Measurements from ENCODE around the gene NMT1. TPM values are rescaled to one million over a fixed set of nuclear protein-coding genes. Genes with fewer than 3 reads are reported as not detected.
A peak's percentile ranks its signal among the peaks of the same experiment; 100 is the strongest.

The NMT1 gene
- total and polyA plus RNA-seq, 2 of the 13 experiments (the other 11 are each of a cell fraction or from before 2014, with no cell fraction given), result 75.7 to 142 TPM

- TF ChIP-seq RBFOX2 (IDR thresholded peaks at IDR 0.05; ENCODE audit: low read depth, low read length), result peak; percentile 91
- no peak for TF ChIP-seq PTBP1 (IDR thresholded peaks at IDR 0.05; ENCODE audit: low read depth, low read length, poor library complexity, severe bottlenecking)
- TF ChIP-seq NCOA2 (CRISPR knock-in tag; IDR thresholded peaks at IDR 0.05), result peak; percentile 61
- TF ChIP-seq RBM22 (optimal IDR thresholded peaks at IDR 0.05; ENCODE audit: low read length), result no peak
- peak; percentile 98 for TF ChIP-seq ZFP36L1 (CRISPR knock-in tag; IDR thresholded peaks at IDR 0.05)
- peak; percentile 95 for TF ChIP-seq IRF2 (CRISPR knock-in tag; IDR thresholded peaks at IDR 0.05)
- TF ChIP-seq ZMYM4 (CRISPR knock-in tag; IDR thresholded peaks at IDR 0.05), result peak; percentile 94
- peak; percentile 65; the same call in 1 of the 2 replicates for TF ChIP-seq ZNF337 (CRISPR knock-in tag; IDR thresholded peaks at IDR 0.05; ENCODE audit: borderline replicate concordance, low read depth)
- TF ChIP-seq MIXL1 (CRISPR knock-in tag; IDR thresholded peaks at IDR 0.05), result peak; percentile 95
- TF ChIP-seq MXD3 (CRISPR knock-in tag; IDR thresholded peaks at IDR 0.05), result peak; percentile 92; the same call in 1 of the 2 replicates
- 0 out of 2 replicates have a peak, but pooled peaks have one; percentile 29 for TF ChIP-seq MED13 (CRISPR knock-in tag; IDR thresholded peaks at IDR 0.05)
- TF ChIP-seq NCOA1 (CRISPR knock-in tag; IDR thresholded peaks at IDR 0.05), result peak; percentile 67; the same call in 1 of the 2 replicates
- TF ChIP-seq KLF6 (CRISPR knock-in tag; IDR thresholded peaks at IDR 0.05), result peak; percentile 90
- TF ChIP-seq ZNF33A (CRISPR knock-in tag; IDR thresholded peaks at IDR 0.05; ENCODE audit: borderline replicate concordance), result peak; percentile 85; the same call in 1 of the 2 replicates
- no peak for TF ChIP-seq ZFP41 (CRISPR knock-in tag; IDR thresholded peaks at IDR 0.05; ENCODE audit: borderline replicate concordance)
- peak; percentile 85 for TF ChIP-seq ARNT2 (CRISPR knock-in tag; IDR thresholded peaks at IDR 0.05; ENCODE audit: low read depth)
- peak; percentile 76 for TF ChIP-seq SKI (IDR thresholded peaks at IDR 0.05; ENCODE audit: partially characterized antibody)
- no peak for TF ChIP-seq GZF1 (CRISPR knock-in tag; IDR thresholded peaks at IDR 0.05)
- no peak for TF ChIP-seq RORA (CRISPR knock-in tag; IDR thresholded peaks at IDR 0.05)
- peak; percentile 39; the same call in 1 of the 2 replicates for TF ChIP-seq HHEX (CRISPR knock-in tag; IDR thresholded peaks at IDR 0.05)
- TF ChIP-seq ZNF30 (CRISPR knock-in tag; IDR thresholded peaks at IDR 0.05), result 0 out of 2 replicates have a peak, but pooled peaks have one; percentile 17
- peak; percentile 84 for TF ChIP-seq DMAP1 (CRISPR knock-in tag; IDR thresholded peaks at IDR 0.05)
- TF ChIP-seq ZNF296 (CRISPR knock-in tag; conservative IDR thresholded peaks at IDR 0.05), result peak; percentile 96
- TF ChIP-seq EZH2 (conservative IDR thresholded peaks at IDR 0.05; ENCODE audit: low read depth, low read length), result no peak
- peak; percentile 98 for TF ChIP-seq ZSCAN31 (CRISPR knock-in tag; IDR thresholded peaks at IDR 0.05; ENCODE audit: low read depth)
- TF ChIP-seq GFI1 (CRISPR knock-in tag; IDR thresholded peaks at IDR 0.05; ENCODE audit: borderline replicate concordance), result peak; percentile 69; the same call in 1 of the 2 replicates
- peak; percentile 98; the same call in 1 of the 2 replicates for TF ChIP-seq ZNF567 (CRISPR knock-in tag; IDR thresholded peaks at IDR 0.05; ENCODE audit: borderline replicate concordance)
- 0 out of 2 replicates have a peak, but pooled peaks have one; percentile 32 for TF ChIP-seq TBP (CRISPR knock-in tag; IDR thresholded peaks at IDR 0.05)
- TF ChIP-seq BRF2 (CRISPR knock-in tag; IDR thresholded peaks at IDR 0.05), result no peak
- peak; percentile 63 for TF ChIP-seq RFX5 (IDR thresholded peaks at IDR 0.05; ENCODE audit: low read depth, low read length)
Measured at GRCh38 chr17:45135192-45135977, 74.3 kb downstream of the NMT1 start, which contains the start of gene ACBD4 (continued).

All from HepG2 (cell line).